Hippocampal formation (tissue), 2 donors: ENCODE measurements around the gene CREB5.
"Not testable (repeated sequence)": the region's sequence is repeated elsewhere in the genome, so short reads cannot be mapped to it uniquely, and the experiment has no call there.

ENCODE experiments used
- DNase-seq, 2 donors: peaks; one replicate each; lab custom pipeline; 2025; lab: John Stamatoyannopoulos, UW

CREB5 gene

DNA sequence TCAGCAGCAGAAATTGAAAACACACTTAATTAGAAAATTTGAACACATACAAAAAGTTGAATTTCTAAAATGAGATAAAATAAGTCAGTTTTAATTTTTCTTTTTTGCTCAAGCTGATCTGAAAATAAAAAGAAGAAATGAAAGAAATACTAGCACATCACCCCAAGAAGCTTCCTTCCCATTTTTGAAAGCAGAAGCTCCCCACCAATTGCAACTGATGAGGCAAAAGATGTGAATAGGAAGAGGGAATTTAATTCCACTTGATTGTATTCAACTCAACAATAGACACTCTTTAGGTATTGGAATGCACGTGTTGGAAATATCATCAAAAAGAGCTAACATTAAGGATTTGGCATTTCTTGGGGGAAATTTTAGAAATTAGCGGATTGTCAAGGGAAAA lies 370.0 kb downstream of the CREB5 start:
- peak in 1 of 2 donors; percentile 15 for DNase-seq

DNA sequence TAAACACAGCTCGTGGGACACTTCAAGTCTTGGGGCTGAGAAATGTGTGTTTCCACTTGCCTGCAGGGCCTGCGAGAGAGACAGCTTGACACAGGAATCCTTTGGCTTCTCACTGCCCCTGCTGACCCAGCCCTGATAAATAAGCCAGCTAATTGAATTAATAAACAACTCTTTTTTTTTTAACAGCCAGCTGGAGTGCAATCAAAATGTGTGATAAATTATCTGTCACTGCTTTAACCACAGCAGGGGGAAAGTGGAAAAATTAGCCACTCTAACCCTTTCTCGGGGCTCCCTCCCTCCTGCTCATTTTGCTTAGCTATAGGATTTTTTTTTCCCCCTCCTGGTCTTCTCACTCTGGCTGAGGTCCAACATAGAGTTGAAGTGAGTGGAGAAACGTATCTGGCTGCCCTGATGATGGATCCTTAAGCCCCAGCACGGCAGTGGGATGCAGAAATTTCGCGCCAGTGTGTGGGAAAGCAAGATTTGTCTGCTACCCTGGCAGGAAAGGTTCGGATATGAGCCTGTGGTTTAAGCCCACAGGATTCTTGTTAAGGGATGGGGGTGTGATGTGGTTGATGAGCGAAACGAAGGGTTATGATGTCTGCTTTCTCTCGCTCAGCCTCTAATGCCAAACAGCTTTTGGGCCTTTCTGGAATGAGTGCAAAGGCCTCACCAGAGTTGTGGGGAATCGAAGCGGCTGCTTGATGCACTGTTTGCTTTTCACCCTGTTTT lies 372.0 kb downstream of the CREB5 start:
- DNase-seq, result peak in 1 of 2 donors; percentile 18

DNA sequence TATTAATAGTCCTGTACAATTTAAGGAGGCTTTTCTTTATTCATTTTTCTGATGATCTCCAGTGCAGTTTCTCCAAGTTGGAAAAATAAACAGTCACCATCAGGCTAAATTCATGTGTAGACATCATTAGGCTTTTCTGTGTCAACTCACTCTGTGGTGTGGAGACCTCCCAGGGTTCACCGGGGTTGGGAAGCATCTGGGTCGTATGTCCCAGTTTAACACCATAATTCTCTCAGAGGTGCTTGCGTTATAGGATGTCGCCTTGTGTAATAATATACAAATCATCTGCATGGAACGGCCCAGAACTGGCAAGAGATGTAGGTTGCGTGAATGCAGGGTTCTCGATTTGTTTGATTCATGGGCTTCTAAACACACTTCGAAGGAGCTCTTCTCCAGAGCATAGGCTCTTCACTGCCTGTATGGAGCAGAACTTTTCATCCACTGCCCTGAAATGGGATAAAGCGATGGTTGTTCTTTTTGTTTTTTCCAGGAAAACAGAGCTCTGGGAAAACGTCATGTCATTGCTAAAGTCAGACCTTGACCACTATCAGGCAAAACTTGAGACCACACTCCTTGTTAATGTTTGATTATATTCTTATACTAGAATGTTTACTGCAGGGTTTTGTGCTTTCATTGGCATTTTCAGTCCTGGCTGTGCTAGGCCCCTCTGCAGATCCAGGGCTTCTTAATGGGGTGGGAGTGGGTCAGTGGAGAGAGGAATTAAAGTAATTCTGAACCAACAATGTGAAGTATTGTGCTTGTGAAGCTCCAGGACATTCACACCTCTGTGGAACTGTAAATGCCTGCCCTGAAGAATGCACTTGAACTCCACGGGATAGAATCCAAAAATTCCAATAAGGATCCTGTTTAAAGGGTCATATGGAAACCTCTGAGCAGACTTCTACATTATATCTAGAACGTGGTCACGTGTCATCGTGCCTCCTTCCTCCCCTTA lies 373.0 kb downstream of the CREB5 start:
- no peak for DNase-seq

DNA sequence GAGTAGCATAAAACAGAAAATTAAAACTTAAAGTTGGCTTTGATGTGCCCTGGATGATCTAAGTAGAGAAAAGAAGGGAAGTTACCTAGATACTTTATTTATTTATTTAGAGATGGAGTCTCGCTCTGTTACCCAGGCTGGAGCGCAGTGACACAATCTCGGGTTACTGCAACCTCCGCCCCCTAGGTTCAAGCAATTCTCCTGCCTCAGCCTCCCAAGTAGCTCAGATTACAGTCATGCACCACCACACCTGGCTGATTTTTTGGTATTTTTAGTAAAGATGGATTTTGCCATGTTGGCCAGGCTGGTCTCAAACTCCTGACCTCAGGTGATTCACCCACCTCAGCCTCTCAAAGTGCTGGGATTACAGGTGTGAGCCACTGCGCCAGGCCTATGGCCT lies 373.8 kb downstream of the CREB5 start:
- not testable (repeated sequence) for DNase-seq

DNA sequence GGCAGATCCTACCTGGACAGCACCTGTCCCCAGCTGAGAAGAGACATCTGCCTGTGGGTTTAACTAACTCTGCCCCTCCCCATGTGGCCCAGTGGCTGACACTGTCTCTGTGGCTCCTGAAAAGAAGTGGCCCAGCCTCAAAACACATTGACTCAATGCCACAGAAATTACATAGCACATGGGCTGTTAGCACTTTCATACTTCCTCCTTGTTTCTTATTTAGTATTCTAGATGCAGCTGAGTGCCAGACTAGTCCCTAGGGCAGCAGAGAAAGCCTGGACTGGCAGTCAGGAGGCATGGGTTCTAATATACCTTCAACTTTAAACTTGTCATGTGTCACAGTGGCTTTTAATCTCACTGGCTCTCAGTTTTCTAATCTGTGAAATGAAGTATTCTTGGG lies 374.8 kb downstream of the CREB5 start:
- no peak for DNase-seq

DNA sequence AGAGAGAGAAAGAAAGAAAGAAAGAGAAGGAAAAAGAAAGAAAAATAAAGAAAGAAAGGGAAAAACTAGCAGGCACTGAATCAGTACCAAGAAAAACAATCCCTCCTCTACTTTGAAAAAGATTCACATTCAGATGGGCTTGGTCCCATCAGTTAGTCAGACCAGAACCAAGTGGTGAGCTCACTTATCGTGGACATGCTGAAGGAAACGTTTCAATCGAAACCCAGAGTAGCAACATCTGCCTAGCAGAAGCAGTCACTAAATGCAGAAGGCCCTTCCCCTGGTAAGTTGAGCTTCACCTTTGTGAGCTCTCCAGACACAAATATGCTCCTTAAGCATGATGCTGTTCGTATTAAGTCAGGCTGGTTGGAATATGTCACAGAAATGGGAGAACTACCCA lies 378.1 kb downstream of the CREB5 start:
- DNase-seq, result no peak

DNA sequence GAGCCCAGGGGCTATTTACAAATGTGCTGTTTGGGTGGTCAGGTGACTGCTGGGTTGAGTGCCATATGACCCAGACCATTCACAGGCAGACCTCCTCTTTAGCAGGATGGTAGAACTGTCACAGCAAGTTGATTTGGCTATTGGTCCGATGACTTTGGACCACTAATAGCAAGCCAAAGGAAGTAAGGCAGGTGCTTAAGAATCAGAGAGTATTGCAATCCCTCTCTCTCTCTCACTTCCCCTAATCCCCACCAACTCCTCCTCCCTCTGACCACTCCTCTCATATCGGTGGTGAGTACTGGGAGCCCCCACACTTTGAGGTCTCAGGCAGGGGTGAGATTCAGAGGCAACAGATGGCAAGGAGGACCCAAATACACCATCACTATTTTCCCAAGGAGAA lies 380.5 kb downstream of the CREB5 start:
- DNase-seq, result no peak

DNA sequence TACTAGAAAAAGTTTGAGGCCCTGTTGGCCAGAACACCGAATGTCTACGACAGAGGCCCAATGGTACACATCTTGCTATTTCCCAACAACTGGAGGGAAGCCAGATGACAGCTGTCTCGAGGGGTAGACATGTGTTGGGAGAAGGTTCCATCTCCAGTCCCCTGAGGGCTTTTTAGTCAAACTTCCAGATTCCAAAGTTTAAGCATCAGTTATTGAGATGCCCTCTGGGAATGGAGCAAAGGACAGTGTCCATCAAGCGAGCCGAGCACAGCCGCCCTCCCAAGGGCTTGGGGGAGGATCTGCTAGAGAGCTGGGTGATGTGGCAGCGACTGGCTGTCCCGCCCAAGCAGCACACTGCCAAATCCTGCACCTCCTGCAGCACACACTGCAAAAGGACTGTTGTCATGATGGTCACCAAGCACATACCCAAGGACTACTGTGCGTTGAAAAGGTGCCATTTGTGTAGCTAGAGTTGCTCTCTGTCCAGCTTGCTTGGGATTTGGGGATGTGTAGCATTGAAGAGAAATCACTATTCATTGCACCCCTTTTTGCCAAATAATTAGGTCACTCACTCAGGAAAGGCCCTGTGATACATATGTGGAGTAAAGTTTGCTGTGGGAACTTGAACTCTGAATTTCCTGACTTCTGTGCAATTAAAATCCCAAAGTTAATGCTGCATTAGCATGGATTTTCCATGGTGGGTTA lies 381.2 kb downstream of the CREB5 start:
- no peak for DNase-seq

DNA sequence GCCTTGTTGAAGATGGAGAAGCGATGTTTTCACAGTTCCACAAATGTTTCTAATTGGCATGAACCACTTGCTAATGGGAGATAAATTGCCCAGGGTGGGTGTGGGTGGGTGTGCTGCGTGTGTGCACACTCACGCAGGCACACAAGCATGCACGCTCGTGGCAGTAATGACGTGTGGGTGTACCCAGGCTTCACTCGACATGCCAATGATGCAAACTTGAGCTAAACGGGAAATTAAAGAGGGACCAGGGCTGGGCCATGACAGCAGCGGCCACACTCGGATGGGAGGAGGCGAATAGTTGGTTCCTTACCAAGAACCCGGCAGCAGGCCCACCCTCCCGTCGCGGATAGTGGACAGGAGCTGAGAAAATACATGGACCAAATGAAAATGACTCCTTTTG lies 386.0 kb downstream of the CREB5 start:
- no peak for DNase-seq

DNA sequence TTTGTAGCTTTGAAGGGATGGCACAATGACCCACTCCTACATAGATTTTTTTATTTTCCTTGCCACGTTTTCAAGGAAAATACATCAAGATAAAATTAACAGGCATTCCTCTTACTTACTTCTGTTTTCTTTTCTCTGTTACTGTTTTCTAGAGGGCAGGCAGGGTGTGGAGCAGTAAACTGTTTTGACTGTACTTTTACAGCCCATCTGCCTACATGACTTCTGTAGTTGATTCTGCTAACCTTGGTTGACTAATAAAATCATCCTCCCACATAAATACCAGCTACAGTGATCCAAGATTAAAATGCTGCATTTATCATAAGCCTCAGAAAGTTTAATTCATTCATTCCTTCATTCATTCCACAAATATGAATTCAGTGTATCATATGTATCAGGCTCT lies 387.3 kb downstream of the CREB5 start:
- no peak for DNase-seq

DNA sequence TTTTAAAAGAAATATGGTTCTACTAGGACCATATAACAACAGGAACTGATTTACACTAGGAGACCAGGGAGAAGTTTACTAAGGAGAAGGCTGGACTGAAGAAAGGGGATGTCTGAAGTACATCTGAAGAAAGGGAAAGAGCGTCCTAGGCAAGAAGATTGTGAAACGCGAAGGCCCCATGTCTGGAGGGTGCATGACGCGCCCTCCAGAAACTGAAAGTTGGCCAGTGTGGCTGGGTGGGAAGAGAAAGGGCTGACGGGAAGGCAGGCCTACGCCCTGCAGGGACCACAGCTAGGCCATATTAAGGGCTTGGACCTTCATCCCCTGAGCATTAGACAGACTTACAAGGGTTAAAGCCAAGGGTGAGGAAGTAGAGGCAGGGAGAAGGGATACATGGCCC lies 387.8 kb downstream of the CREB5 start:
- no peak for DNase-seq

DNA sequence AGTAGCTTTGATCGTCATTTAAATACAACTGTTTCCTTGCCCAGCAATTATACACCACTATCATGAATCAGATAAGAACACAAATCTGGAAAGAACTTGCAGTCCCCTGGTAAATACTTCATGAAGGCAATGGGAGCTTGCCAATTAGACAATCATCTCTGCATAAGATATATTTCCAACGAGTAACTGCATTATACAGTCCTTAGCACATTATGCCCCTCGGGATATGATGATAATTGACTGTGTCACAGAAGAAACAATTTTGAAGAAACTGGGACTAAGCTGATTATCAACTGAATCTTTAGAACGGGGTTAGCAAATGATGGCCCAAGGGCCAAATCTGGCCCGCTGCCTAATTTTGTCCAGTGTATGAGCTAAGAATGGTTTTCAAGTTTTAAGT lies 390.1 kb downstream of the CREB5 start:
- DNase-seq, result no peak

DNA sequence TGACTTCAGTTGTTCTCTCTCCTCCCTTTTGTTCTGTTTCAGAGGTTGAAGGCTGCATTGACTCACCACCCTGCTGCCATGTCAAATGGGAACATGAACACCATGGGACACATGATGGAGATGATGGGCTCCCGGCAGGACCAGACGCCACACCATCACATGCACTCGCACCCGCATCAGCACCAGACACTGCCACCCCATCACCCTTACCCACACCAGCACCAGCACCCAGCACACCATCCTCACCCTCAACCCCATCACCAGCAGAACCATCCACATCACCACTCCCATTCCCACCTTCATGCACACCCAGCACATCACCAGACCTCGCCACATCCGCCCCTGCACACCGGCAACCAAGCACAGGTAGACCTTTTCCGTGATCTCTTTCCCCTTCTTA lies 391.8 kb downstream of the CREB5 start:
- DNase-seq, result no peak

DNA sequence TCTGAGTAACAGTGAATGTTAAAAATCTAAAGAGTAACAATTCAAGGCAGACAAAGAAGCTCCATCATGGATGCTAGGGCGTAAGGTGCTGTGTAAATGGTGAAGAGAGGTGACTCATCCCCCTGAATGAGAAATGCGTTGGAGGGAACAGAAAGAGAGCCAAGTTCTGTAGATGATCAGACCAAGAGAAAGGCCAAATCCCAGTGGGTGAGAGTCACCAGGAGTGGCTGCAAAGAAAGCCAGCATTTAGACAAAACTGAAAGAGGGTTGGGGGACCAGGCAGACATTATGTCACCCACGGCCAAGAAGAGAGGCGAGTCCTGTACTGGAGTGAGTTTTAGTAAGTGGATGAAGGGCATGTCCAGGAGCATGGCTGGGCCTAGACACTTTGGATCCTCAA lies 392.7 kb downstream of the CREB5 start:
- no peak for DNase-seq

DNA sequence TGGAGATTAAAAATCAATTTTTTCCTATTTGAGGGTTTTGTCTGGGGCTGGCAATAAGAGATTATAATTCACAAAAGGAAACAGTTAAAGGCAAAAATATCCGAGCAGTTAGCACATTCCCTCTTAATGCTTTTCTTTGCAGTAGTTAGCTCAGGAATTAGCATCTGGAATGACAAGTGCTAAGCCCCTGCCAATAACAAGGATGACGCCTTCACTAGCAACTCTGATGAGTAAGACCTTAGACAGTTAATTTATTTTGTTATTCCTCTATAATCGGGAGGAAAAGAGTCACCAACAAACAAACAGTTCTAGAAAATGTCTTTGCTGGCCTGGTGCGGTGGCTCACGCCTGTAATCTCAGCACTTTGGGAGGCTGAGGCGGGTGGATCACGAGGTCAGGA lies 394.5 kb downstream of the CREB5 start:
- no peak for DNase-seq

DNA sequence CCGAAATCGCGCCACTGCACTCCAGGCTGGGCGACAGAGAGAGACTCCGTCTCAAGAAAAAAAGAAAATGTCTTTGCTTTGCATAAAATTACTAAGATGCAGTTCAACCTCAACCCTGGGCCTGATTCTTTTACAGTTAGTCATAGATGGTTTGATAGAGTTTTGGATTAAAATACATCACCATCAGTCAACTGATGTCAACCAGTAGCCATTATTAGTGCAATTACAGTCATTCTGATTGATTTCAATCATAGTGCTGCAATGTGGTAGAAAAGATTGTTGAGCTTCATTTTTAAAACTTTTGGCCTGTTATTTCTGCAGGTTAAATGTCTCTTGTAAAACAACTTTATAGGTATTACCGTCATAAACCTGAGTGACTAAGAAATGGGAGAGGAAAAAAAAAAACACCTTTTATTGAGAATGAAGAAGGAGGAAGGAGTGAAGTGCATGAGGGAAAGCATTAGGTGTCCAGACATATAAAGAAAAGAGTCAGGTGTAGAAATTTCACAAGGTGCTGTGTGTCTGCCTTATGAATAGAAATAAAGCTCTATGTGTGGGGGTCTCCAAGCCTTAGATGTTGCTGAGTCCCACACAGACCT lies 395.2 kb downstream of the CREB5 start:
- no peak for DNase-seq

DNA sequence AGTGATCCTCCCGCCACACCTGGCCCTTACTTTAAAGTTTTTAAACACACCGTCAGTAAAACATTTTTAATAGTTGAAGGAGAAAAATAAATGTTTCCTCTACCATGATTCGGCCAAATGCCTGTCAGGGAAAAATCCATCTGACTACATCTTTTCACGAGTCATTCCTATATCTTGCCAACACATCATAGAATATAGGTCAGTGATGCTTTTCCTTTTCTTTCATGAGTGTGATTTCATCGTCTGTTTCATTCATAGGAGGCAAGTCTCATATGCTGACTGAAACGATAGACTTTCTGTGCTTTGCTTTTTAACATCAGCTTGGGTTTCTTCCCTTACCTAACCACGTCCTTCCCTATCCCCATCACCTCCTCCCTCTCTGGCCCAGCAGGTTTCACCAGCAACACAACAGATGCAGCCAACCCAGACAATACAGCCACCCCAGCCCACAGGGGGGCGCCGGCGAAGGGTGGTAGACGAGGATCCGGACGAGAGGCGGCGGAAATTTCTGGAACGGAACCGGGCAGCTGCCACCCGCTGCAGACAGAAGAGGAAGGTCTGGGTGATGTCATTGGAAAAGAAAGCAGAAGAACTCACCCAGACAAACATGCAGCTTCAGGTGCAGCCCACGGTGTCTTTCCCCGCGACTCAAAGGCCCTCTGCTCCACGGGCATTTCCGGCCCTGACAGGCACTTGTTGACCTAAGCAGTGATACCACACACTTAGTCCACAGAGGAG lies 396.6 kb downstream of the CREB5 start:
- peak in 1 of 2 donors; percentile 19 for DNase-seq

DNA sequence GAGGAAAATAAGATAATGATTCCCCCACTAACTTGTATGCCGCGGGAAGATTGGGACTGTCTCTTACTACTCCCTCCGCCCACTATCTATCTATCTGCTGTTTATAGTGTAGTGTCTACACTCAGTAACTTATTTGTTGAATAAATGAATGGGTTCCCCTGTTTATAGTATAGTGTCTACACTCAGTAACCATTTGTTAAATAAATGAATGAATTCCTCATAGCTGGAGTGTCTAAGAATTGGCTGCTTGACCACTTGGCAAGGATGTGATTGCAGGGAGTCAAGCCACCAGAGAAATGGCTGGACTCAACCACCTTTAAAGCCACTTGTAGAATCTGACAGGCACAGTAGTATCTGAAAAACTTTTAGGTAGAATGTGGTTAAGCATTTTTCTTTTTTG lies 398.7 kb downstream of the CREB5 start:
- DNase-seq, result no peak

DNA sequence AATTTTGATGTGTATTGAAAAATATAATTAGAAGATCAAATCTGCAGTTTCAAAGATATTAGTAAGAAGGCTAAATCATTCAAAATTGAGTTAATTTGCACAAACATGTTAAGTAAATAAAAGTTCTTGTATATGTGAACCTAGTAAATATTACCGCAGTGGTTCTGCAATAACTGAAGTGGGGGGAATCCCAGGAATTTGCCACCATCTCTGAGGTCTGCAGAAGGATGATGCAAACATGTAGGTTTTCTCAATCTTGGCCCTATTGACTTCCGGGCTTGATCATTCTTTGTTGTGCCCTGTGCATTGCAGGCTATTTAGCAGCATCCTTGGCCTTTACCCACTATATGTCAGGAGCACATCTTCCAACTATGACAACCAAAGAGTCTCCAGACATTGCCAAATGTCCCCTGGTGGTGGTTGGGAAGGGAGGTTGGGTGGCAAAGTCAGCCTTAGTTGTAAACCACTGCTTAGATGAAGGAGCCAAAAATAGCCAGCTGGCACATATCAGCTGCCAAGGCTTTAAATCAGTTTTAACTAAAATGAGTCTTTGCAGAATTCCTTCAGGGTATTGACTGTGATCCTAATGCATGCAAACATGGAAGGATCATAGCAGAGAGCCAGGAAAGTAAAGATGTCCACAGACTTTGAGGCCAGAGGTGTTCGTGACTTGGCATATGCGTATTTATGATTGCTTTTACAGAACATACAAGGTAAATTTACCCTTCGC lies 399.5 kb downstream of the CREB5 start:
- DNase-seq, result no peak

DNA sequence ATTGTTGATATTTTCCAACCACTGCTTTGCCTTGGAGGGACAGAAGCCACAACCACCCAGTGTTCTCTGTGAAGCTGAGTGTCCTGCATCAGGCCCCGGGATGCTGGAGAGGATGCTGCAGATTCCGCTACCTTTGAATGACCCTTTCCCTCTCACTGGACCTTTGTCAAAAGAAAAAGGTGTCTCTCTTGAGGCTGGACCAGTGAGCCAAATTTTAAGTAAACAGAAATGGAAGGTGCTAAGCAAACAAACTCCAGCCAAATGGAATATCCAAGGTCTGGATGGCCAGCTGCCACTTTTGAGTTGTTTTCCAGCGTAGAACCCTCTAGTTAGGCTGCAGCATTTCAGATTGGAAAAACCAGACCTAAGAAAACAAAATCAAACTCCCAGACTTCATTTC lies 400.3 kb downstream of the CREB5 start:
- DNase-seq, result no peak
